Activated naive CD8-positive, alpha-beta T cell (primary cell): ENCODE results near the gene OR4K2.
"Not testable (repeated sequence)": the region's sequence is repeated elsewhere in the genome, so short reads cannot be mapped to it uniquely, and the experiment has no call there.

Experiments
- H3K27ac Mint-ChIP-seq: one replicate; pipeline ENCODE4 v1.8.0; 2021; ENCODE audit warnings: mixed read lengths
- H3K27me3 Mint-ChIP-seq: one replicate; pipeline ENCODE4 v1.8.0; 2021; ENCODE audit warnings: mixed read lengths
- H3K36me3 Mint-ChIP-seq: one replicate; pipeline ENCODE4 v1.8.0; 2021; ENCODE audit warnings: mixed read lengths
- H3K4me1 Mint-ChIP-seq: one replicate; pipeline ENCODE4 v1.8.0; 2021; ENCODE audit warnings: low read depth, mixed read lengths
- H3K4me3 Mint-ChIP-seq: one replicate; pipeline ENCODE4 v1.8.0; 2021; ENCODE audit warnings: mild to moderate bottlenecking, mixed read lengths
- H3K9me3 Mint-ChIP-seq: one replicate; pipeline ENCODE4 v1.8.0; 2021; ENCODE audit warnings: low read depth, mixed read lengths

Gene OR4K2, protein sequence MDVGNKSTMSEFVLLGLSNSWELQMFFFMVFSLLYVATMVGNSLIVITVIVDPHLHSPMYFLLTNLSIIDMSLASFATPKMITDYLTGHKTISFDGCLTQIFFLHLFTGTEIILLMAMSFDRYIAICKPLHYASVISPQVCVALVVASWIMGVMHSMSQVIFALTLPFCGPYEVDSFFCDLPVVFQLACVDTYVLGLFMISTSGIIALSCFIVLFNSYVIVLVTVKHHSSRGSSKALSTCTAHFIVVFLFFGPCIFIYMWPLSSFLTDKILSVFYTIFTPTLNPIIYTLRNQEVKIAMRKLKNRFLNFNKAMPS

DNA sequence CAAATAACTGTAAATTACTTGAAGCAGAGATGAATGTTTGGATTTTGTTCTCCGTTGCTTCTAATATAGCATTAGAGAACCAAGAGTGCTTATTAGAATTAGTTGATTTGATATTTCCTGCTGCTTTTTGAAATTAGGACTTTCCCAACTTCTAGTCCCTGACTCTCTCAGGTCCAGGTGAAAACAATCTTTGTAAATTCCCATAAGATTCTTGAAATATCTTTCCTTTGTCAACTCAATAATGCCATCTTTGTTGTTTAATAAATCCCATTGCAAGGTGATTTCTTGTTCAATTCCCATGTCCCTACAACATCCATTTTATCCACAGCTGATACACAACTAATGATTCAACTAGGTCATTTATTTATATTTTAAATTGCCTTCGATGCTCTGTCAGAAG is at the start of gene OR4K2:
Gene OR4K2, plus strand, starts transcription at position 301 of the 400 bp plus-strand sequence. CDS start 1,126 bp downstream, outside the sequence.
- no peaks in the 10 kb centered on the region for H3K9me3 Mint-ChIP-seq
- no peak within 1 kb of the TSS for H3K4me3 Mint-ChIP-seq
- H3K27me3 Mint-ChIP-seq = no peaks in the 10 kb centered on the region
- no peak within 1 kb of the TSS for H3K27ac Mint-ChIP-seq
- no peaks in the 10 kb centered on the region for H3K36me3 Mint-ChIP-seq
- no peaks in the 10 kb centered on the region for H3K4me1 Mint-ChIP-seq

DNA sequence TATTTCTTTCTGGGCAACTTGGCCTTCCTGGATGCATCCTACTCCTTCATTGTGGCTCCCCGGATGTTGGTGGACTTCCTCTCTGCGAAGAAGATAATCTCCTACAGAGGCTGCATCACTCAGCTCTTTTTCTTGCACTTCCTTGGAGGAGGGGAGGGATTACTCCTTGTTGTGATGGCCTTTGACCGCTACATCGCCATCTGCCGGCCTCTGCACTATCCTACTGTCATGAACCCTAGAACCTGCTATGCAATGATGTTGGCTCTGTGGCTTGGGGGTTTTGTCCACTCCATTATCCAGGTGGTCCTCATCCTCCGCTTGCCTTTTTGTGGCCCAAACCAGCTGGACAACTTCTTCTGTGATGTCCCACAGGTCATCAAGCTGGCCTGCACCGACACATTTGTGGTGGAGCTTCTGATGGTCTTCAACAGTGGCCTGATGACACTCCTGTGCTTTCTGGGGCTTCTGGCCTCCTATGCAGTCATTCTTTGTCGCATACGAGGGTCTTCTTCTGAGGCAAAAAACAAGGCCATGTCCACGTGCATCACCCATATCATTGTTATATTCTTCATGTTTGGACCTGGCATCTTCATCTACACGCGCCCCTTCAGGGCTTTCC is 47.2 kb upstream of the OR4K2 start:
- not testable (repeated sequence) for H3K9me3 Mint-ChIP-seq, H3K27ac Mint-ChIP-seq, H3K27me3 Mint-ChIP-seq, H3K36me3 Mint-ChIP-seq, H3K4me3 Mint-ChIP-seq, H3K4me1 Mint-ChIP-seq

DNA sequence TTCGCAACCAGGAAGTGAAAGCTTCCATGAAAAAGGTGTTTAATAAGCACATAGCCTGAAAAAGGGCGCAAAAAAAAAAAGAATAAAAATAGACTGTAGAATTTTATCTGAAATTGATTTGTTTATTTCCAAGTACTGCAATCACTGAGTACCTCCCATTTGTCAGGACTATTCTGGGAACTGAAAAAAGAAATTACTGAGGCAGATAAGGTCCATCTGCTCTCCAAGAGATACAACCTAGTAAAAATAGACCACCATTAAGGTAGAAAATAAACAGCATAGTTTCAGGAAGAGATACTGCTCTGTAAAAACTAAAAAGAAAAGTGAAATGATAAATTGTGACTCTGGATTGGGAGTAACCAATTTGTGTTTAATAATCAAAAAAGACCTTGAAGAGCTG is 46.6 kb upstream of the OR4K2 start:
- Mint-ChIP-seq H3K4me1 (no peaks in the 10 kb centered on the region), H3K27ac (no peak overlapping the region), H3K36me3 (no peaks in the 10 kb centered on the region), H3K27me3 (no peaks in the 10 kb centered on the region), H3K9me3 (peaks cover 4% of the 10 kb centered on the region), H3K4me3 (no peak overlapping the region)

DNA sequence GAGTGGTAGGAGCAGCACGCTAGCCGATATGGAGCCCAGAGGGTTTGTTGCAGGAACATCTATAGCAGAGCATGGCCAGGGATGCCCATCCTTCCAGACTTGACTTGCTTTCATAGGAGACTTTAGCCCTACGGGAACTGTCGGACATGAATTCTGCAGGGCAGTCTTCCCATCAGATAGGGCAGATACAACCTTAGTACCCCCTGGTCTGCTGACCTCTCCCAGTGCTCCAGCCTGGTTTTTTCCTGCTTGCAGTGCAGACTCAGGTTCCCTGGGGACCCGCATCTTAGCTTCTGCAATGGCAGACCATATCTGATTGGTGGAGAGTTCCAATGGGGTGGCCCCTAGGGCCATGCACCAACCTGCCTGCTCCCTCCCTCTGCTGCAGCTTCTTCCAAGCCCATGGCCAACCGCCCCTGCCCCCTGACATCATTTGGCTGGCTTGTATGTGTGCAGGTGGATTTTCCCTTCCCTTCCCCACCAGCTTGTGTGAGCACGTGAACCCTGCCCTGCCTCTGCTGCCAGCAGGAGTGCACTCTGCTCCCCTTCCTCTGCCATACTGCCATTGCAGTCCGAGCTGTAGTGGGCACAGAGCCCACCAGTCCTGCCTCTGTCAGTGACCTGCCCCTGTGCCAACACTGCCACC is 40.6 kb upstream of the OR4K2 start:
- not testable (repeated sequence) for H3K36me3 Mint-ChIP-seq, H3K4me1 Mint-ChIP-seq, H3K27me3 Mint-ChIP-seq, H3K9me3 Mint-ChIP-seq, H3K4me3 Mint-ChIP-seq, H3K27ac Mint-ChIP-seq

GRCh38 chr14:19838433-19838832 is 36.5 kb upstream of the OR4K2 start:
- H3K27me3 Mint-ChIP-seq = peaks cover under 1% of the 10 kb centered on the region

GRCh38 chr14:19851365-19851764 is 23.6 kb upstream of the OR4K2 start:
- H3K27me3 Mint-ChIP-seq = peaks cover 4% of the 10 kb centered on the region
- no peaks in the 10 kb centered on the region for H3K4me1 Mint-ChIP-seq
- no peak overlapping the region for H3K4me3 Mint-ChIP-seq
- peaks cover 8% of the 10 kb centered on the region for H3K9me3 Mint-ChIP-seq
- H3K27ac Mint-ChIP-seq = no peak overlapping the region
- peaks cover 2% of the 10 kb centered on the region for H3K36me3 Mint-ChIP-seq

More at GRCh38 chr14:19838433-19838832, 36.5 kb upstream of the OR4K2 start:
- H3K36me3 Mint-ChIP-seq = no peaks in the 10 kb centered on the region
- no peak overlapping the region for H3K4me3 Mint-ChIP-seq
- H3K4me1 Mint-ChIP-seq = no peaks in the 10 kb centered on the region
- H3K9me3 Mint-ChIP-seq = no peaks in the 10 kb centered on the region
- H3K27ac Mint-ChIP-seq = no peak overlapping the region

GRCh38 chr14:19866061-19866669 is 8.8 kb upstream of the OR4K2 start:
- not testable (repeated sequence) for H3K4me1 Mint-ChIP-seq, H3K4me3 Mint-ChIP-seq, H3K36me3 Mint-ChIP-seq, H3K27ac Mint-ChIP-seq, H3K27me3 Mint-ChIP-seq, H3K9me3 Mint-ChIP-seq

DNA sequence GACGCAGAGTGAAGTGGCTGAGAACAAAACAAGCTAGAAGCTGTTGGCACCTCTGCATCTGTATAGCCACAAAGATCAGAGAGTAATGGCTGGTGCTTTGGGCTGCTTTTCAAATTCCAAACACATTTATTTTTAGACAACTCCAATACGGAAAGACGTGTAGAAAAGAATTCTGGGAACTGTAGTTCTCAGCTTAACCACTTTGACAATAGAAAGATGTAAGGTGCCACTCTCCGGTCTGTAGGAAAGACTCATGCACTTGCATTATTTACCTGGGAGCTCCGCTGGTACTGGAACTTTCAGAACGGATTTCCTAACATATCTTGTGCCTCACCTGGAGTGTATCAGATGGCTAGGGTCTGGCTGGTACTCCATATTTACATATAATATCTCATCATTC is 1.8 kb upstream of the OR4K2 start:
- no peaks in the 10 kb centered on the region for H3K9me3 Mint-ChIP-seq
- H3K36me3 Mint-ChIP-seq = no peaks in the 10 kb centered on the region
- no peaks in the 10 kb centered on the region for H3K4me1 Mint-ChIP-seq
- no peak overlapping the region for H3K27ac Mint-ChIP-seq
- no peak overlapping the region for H3K4me3 Mint-ChIP-seq
- H3K27me3 Mint-ChIP-seq = no peaks in the 10 kb centered on the region

- Mint-ChIP-seq H3K4me3 (no peak overlapping the region), H3K27ac (no peak overlapping the region), H3K4me1 (no peaks in the 10 kb centered on the region), H3K36me3 (no peaks in the 10 kb centered on the region), H3K27me3 (no peaks in the 10 kb centered on the region), H3K9me3 (no peaks in the 10 kb centered on the region)
Observed at GRCh38 chr14:19878029-19878642, 3.2 kb downstream of the OR4K2 start.

- peaks cover 31% of the 10 kb centered on the region for H3K9me3 Mint-ChIP-seq
- peaks cover 9% of the 10 kb centered on the region for H3K36me3 Mint-ChIP-seq
Observed at GRCh38 chr14:19895282-19895681, 20.3 kb downstream of the OR4K2 start.

DNA sequence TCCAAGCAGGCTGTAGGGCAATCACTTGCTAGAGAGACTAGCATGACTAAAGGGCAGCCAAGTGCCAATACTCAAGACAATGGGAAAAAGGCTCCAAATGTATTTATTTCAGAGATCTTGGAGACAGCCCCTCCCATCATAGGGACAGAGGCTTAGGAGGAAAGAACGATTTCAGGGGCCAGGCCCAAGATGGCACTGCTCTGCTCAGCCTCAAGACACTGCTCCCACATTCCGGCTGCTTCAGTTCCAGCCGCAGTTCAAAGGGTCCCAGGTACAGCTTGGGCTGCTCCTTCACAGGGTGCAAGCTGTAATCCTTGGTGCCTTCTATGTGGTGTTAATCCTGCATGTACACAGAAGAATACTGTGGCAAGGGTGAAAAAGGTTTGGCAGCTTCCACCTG is 26.1 kb downstream of the OR4K2 start:
- H3K4me3 Mint-ChIP-seq = no peak overlapping the region
- no peaks in the 10 kb centered on the region for H3K27me3 Mint-ChIP-seq
- peaks cover 4% of the 10 kb centered on the region for H3K36me3 Mint-ChIP-seq
- H3K27ac Mint-ChIP-seq = no peak overlapping the region
- peaks cover 27% of the 10 kb centered on the region for H3K9me3 Mint-ChIP-seq
- no peaks in the 10 kb centered on the region for H3K4me1 Mint-ChIP-seq

More at GRCh38 chr14:19895282-19895681, 20.3 kb downstream of the OR4K2 start:
- Mint-ChIP-seq H3K27me3 (no peaks in the 10 kb centered on the region), H3K27ac (no peak overlapping the region), H3K4me1 (no peaks in the 10 kb centered on the region), H3K4me3 (no peak overlapping the region)

DNA sequence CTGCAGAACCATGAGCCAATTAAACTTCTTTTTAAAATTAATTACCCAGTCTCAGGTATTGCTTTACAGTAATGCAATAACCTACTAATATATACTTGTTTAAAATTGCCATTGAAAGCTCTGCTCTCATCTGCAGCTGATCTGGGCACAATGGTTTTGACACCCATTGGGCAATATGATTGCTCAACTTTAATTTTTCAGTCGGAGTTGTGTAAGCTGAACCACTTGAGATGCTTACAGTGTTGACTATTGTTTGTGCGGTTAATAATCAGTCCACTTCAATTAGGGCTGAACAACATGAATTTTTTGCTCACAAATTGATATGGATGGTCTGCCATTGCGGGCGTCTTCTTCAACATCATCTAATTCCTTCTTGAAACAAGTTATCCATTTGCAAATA is 27.5 kb downstream of the OR4K2 start:
- Mint-ChIP-seq H3K9me3 (peaks cover 16% of the 10 kb centered on the region), H3K27ac (no peak overlapping the region), H3K4me3 (no peak overlapping the region), H3K36me3 (peaks cover 4% of the 10 kb centered on the region), H3K4me1 (no peaks in the 10 kb centered on the region), H3K27me3 (no peaks in the 10 kb centered on the region)

DNA sequence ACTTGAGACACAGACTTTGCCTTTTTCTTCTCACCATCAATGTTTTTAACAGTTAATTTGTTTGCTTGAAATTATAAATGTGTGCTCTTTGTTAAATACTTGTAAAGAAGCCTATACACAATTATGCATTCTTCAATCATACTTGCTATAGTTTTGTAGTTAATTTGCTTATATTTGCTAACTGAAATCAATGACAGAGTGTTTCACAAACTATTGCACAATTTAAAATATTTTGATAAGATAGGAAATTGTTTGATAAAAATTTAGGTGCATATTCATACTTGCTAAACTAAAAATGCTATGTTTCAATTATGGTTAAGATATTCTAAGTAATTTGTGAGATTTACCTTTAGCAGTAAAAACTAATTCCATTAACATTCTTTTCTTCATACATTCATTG is 31.7 kb downstream of the OR4K2 start:
- Mint-ChIP-seq H3K4me1 (no peaks in the 10 kb centered on the region), H3K4me3 (no peak overlapping the region), H3K27me3 (peaks cover 5% of the 10 kb centered on the region), H3K27ac (no peak overlapping the region), H3K36me3 (peaks cover 1% of the 10 kb centered on the region), H3K9me3 (peaks cover 10% of the 10 kb centered on the region)

DNA sequence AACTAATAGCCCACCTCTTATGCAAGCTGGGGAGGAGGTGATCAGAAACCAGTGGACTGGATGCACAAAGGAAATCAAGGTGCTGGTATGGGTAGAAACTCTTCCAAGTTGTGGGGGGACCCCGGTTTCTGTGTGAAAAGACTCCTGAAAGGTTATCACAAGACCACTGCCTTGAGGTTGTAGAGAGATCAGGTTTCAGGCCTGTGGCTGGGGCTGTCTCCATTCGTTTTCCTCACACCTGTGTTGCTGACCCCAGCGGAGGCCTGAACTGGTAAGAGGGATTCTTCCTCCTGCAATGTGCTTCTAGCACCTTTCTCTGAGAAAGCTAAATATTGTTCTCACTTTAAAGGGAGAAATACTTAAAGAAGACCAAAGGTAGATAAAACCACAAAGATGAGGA is 36.2 kb downstream of the OR4K2 start:
- Mint-ChIP-seq H3K36me3 (peaks cover 2% of the 10 kb centered on the region), H3K4me3 (no peak overlapping the region), H3K4me1 (no peaks in the 10 kb centered on the region), H3K27ac (no peak overlapping the region), H3K9me3 (peaks cover 10% of the 10 kb centered on the region), H3K27me3 (peaks cover 6% of the 10 kb centered on the region)

DNA sequence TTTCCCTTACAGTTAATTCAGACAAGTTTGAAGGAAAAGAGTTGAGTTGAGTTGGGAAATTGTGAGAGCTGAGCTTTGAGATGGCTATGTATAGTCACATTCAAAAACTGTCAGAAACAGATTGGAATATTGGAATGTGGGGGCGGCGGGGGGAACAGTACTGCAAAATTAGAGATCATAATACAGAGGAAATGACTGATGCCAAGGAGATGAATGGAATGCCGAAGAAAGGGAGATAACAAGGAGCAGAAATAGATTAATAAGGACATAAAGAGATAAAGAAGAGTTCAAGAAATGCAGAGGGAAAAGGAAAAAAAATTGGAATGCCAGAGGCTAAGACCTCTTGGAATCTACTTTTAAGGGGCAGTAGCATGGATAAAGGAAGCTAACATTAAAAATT is 42.3 kb downstream of the OR4K2 start:
- Mint-ChIP-seq H3K9me3 (no peaks in the 10 kb centered on the region), H3K36me3 (no peaks in the 10 kb centered on the region), H3K4me1 (no peaks in the 10 kb centered on the region), H3K27ac (no peak overlapping the region), H3K4me3 (no peak overlapping the region), H3K27me3 (no peaks in the 10 kb centered on the region)
